GM23338 (cell line): ENCODE data around the gene SRCAP.

Source experiments
- CREB1 ChIP-seq: fragments of 250-450 bp; sonication (Bioruptor Pico); IDR thresholded peaks from 2 replicates; pipeline ENCODE4 v1.5.0; 2020; ENCODE audit warnings: low read depth, mild to moderate bottlenecking, moderate library complexity
- CTCF ChIP-seq, 2 experiments: fragments of 200-600 bp in 1 of 2; sonication (generic) in 1 of 2; conservative IDR thresholded peaks; 2 replicates each; pipeline versions ENCODE4 v1.5.1 to v1.6.1; 2016 to 2017; ENCODE audit warnings: antibody characterized with exemption in 2 of 2, low read depth in 2 of 2, mild to moderate bottlenecking in 2 of 2, moderate library complexity in 1 of 2
- EZH2 ChIP-seq: fragments of 200-600 bp; sonication (generic); IDR thresholded peaks from one replicate; pipeline ENCODE4 v1.8.0; 2017; ENCODE audit warnings: antibody characterized with exemption, mild to moderate bottlenecking, low read depth; ENCODE audit not compliant: unreplicated experiment
- EZH2phosphoT487 ChIP-seq: fragments of 200-600 bp; sonication (generic); IDR thresholded peaks from one replicate; pipeline ENCODE4 v1.8.1; 2018; ENCODE audit warnings: antibody characterized with exemption; ENCODE audit not compliant: unreplicated experiment
- JUNB ChIP-seq: IDR thresholded peaks from one replicate; pipeline ENCODE4 v1.6.1; 2016; ENCODE audit warnings: antibody characterized with exemption; ENCODE audit not compliant: unreplicated experiment
- NANOG ChIP-seq: IDR thresholded peaks from 2 replicates; pipeline ENCODE4 v1.6.1; 2016; ENCODE audit warnings: antibody characterized with exemption, borderline replicate concordance
- POLR2AphosphoS5 ChIP-seq: IDR thresholded peaks from 2 replicates; pipeline ENCODE4 v1.6.1; 2016; ENCODE audit warnings: antibody characterized with exemption, low read depth
- REST ChIP-seq: IDR thresholded peaks from one replicate; pipeline ENCODE4 v1.6.1; 2018; ENCODE audit warnings: antibody characterized with exemption; ENCODE audit not compliant: unreplicated experiment
- STAT1 ChIP-seq: IDR thresholded peaks from one replicate; pipeline ENCODE4 v1.6.1; 2016; ENCODE audit warnings: antibody characterized with exemption; ENCODE audit not compliant: unreplicated experiment
- ZNF114 ChIP-seq: fragments of 250-450 bp; sonication (Bioruptor Pico); IDR thresholded peaks from 2 replicates; pipeline ENCODE4 v1.5.0; 2020; ENCODE audit warnings: mild to moderate bottlenecking, moderate library complexity
- TF ChIP-seq, protein P1 (sequence below): fragments of 250-450 bp; sonication (Bioruptor Pico); IDR thresholded peaks from 2 replicates; pipeline ENCODE4 v1.5.0; 2020; ENCODE audit warnings: mild to moderate bottlenecking, moderate library complexity

- TF ChIP-seq JUNB = no peak
- TF ChIP-seq EZH2 = no peak
- no peak for TF ChIP-seq CTCF (conservative IDR thresholded peaks at IDR 0.05; ENCODE audit: low read depth in 2 of 2)
- TF ChIP-seq CREB1 (CRISPR knock-in tag) = no peak
- TF ChIP-seq EZH2phosphoT487 = no peak
- no peak for TF ChIP-seq STAT1
- TF ChIP-seq ZNF114 (CRISPR knock-in tag) = no peak
- no peak for TF ChIP-seq NANOG
- no peak for TF ChIP-seq POLR2AphosphoS5
- TF ChIP-seq, protein P1, sequence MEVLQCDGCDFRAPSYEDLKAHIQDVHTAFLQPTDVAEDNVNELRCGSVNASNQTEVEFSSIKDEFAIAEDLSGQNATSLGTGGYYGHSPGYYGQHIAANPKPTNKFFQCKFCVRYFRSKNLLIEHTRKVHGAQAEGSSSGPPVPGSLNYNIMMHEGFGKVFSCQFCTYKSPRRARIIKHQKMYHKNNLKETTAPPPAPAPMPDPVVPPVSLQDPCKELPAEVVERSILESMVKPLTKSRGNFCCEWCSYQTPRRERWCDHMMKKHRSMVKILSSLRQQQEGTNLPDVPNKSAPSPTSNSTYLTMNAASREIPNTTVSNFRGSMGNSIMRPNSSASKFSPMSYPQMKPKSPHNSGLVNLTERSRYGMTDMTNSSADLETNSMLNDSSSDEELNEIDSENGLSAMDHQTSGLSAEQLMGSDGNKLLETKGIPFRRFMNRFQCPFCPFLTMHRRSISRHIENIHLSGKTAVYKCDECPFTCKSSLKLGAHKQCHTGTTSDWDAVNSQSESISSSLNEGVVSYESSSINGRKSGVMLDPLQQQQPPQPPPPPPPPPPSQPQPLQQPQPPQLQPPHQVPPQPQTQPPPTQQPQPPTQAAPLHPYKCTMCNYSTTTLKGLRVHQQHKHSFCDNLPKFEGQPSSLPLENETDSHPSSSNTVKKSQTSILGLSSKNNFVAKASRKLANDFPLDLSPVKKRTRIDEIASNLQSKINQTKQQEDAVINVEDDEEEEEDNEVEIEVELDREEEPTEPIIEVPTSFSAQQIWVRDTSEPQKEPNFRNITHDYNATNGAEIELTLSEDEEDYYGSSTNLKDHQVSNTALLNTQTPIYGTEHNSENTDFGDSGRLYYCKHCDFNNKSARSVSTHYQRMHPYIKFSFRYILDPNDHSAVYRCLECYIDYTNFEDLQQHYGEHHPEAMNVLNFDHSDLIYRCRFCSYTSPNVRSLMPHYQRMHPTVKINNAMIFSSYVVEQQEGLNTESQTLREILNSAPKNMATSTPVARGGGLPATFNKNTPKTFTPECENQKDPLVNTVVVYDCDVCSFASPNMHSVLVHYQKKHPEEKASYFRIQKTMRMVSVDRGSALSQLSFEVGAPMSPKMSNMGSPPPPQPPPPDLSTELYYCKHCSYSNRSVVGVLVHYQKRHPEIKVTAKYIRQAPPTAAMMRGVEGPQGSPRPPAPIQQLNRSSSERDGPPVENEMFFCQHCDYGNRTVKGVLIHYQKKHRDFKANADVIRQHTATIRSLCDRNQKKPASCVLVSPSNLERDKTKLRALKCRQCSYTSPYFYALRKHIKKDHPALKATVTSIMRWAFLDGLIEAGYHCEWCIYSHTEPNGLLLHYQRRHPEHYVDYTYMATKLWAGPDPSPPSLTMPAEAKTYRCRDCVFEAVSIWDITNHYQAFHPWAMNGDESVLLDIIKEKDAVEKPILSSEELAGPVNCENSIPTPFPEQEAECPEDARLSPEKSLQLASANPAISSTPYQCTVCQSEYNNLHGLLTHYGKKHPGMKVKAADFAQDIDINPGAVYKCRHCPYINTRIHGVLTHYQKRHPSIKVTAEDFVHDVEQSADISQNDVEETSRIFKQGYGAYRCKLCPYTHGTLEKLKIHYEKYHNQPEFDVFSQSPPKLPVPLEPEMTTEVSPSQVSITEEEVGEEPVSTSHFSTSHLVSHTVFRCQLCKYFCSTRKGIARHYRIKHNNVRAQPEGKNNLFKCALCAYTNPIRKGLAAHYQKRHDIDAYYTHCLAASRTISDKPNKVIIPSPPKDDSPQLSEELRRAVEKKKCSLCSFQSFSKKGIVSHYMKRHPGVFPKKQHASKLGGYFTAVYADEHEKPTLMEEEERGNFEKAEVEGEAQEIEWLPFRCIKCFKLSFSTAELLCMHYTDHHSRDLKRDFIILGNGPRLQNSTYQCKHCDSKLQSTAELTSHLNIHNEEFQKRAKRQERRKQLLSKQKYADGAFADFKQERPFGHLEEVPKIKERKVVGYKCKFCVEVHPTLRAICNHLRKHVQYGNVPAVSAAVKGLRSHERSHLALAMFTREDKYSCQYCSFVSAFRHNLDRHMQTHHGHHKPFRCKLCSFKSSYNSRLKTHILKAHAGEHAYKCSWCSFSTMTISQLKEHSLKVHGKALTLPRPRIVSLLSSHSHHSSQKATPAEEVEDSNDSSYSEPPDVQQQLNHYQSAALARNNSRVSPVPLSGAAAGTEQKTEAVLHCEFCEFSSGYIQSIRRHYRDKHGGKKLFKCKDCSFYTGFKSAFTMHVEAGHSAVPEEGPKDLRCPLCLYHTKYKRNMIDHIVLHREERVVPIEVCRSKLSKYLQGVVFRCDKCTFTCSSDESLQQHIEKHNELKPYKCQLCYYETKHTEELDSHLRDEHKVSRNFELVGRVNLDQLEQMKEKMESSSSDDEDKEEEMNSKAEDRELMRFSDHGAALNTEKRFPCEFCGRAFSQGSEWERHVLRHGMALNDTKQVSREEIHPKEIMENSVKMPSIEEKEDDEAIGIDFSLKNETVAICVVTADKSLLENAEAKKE (CRISPR knock-in tag) = no peak
- TF ChIP-seq REST = no peak
Measured at GRCh38 chr16:30740364-30741251, 41.6 kb downstream of the SRCAP start.
